SK-N-SH treated with all-trans-retinoic acid at 6 μM for 48 hours (cell line): ENCODE results near the gene GDA.

ENCODE experiments used
- ATAC-seq: fragments of 200-7000 bp; cut with Tn5 transposase; 3 replicates; pipeline ENCODE4 v1.9.1; 2020; ENCODE audit warnings: mild to moderate bottlenecking, moderate library complexity
- ARNTL ChIP-seq: fragments of 450-650 bp; formaldehyde crosslinking; IDR thresholded peaks from 2 replicates; pipeline ENCODE4 v1.5.0; 2020; ENCODE audit warnings: low read depth, mild to moderate bottlenecking, moderate library complexity, borderline replicate concordance
- BACH2 ChIP-seq: fragments of 250-450 bp; sonication (Bioruptor Pico); IDR thresholded peaks from 2 replicates; pipeline ENCODE4 v1.9.0; 2021; ENCODE audit warnings: mild to moderate bottlenecking, borderline replicate concordance
- CSDC2 ChIP-seq: fragments of 250-450 bp; sonication (Bioruptor Pico); IDR thresholded peaks from 2 replicates; pipeline ENCODE4 v1.5.0; 2020; ENCODE audit warnings: mild to moderate bottlenecking, moderate library complexity
- ESRRG ChIP-seq: fragments of 250-450 bp; sonication (Bioruptor Pico); IDR thresholded peaks from 2 replicates; pipeline ENCODE4 v1.6.1; 2021; ENCODE audit warnings: mild to moderate bottlenecking
- GLIS3 ChIP-seq: fragments of 250-450 bp; sonication (Bioruptor Pico); IDR thresholded peaks from 2 replicates; pipeline ENCODE4 v1.5.0; 2020; ENCODE audit warnings: mild to moderate bottlenecking, moderate library complexity
- ISL1 ChIP-seq: fragments of 250-450 bp; sonication (Bioruptor Pico); IDR thresholded peaks from 2 replicates; pipeline ENCODE4 v2.1.2; 2022; ENCODE audit warnings: mild to moderate bottlenecking, moderate library complexity
- OSR1 ChIP-seq: fragments of 250-450 bp; sonication (Bioruptor Pico); IDR thresholded peaks from 2 replicates; pipeline ENCODE4 v1.8.0; 2022; ENCODE audit warnings: moderate library complexity, mild to moderate bottlenecking, inconsistent platforms
- POU6F1 ChIP-seq: fragments of 250-450 bp; sonication (Bioruptor Pico); IDR thresholded peaks from 2 replicates; pipeline ENCODE4 v1.8.0; 2021; ENCODE audit warnings: low read depth, mild to moderate bottlenecking, moderate library complexity, borderline replicate concordance
- PPARA ChIP-seq: fragments of 250-450 bp; sonication (Bioruptor Pico); IDR thresholded peaks from 2 replicates; pipeline ENCODE4 v1.5.0; 2020; ENCODE audit warnings: mild to moderate bottlenecking, borderline replicate concordance
- RARB ChIP-seq: fragments of 250-450 bp; sonication (Bioruptor Pico); IDR thresholded peaks from 2 replicates; pipeline ENCODE4 v1.8.0; 2021; ENCODE audit warnings: mild to moderate bottlenecking, moderate library complexity
- SNAI2 ChIP-seq: fragments of 250-450 bp; sonication (Bioruptor Pico); IDR thresholded peaks from 2 replicates; pipeline ENCODE4 v1.5.0; 2020; ENCODE audit warnings: mild to moderate bottlenecking, moderate library complexity
- TCF4 ChIP-seq: fragments of 250-450 bp; sonication (Bioruptor Pico); IDR thresholded peaks from 2 replicates; pipeline ENCODE4 v1.8.0; 2021; ENCODE audit warnings: mild to moderate bottlenecking, moderate library complexity, borderline replicate concordance
- TOX ChIP-seq: fragments of 250-450 bp; sonication (Bioruptor Pico); IDR thresholded peaks from 2 replicates; pipeline ENCODE4 v1.8.0; 2021; ENCODE audit warnings: mild to moderate bottlenecking, moderate library complexity, borderline replicate concordance
- ZC3H10 ChIP-seq: fragments of 250-450 bp; sonication (Bioruptor Pico); IDR thresholded peaks from 2 replicates; pipeline ENCODE4 v1.5.1; 2021; ENCODE audit warnings: mild to moderate bottlenecking, moderate library complexity
- ZFP3 ChIP-seq: fragments of 250-450 bp; sonication (Bioruptor Pico); IDR thresholded peaks from 2 replicates; pipeline ENCODE4 v1.5.0; 2020; ENCODE audit warnings: mild to moderate bottlenecking, moderate library complexity
- ZFP30 ChIP-seq: fragments of 450-650 bp; formaldehyde crosslinking; IDR thresholded peaks from 2 replicates; pipeline ENCODE4 v1.5.0; 2022; ENCODE audit warnings: mild to moderate bottlenecking, moderate library complexity
- ZNF565 ChIP-seq: fragments of 450-650 bp; formaldehyde crosslinking; conservative IDR thresholded peaks from 2 replicates; pipeline ENCODE4 v1.5.0; 2020; ENCODE audit warnings: low read depth, mild to moderate bottlenecking, moderate library complexity
- ZNF70 ChIP-seq: fragments of 450-650 bp; formaldehyde crosslinking; IDR thresholded peaks from 2 replicates; pipeline ENCODE4 v1.5.0; 2020; ENCODE audit warnings: mild to moderate bottlenecking, moderate library complexity
- ZNF8 ChIP-seq: fragments of 450-650 bp; formaldehyde crosslinking; IDR thresholded peaks from 2 replicates; pipeline ENCODE4 v1.5.0; 2020; ENCODE audit warnings: mild to moderate bottlenecking, moderate library complexity
- TF ChIP-seq, protein P1 (sequence below): fragments of 250-450 bp; sonication (Bioruptor Pico); IDR thresholded peaks from 2 replicates; pipeline ENCODE4 v1.5.0; 2020; ENCODE audit warnings: mild to moderate bottlenecking, moderate library complexity
- TF ChIP-seq, protein P2 (sequence below): fragments of 250-450 bp; sonication (Bioruptor Pico); IDR thresholded peaks from 2 replicates; pipeline ENCODE4 v1.8.0; 2020; ENCODE audit warnings: mild to moderate bottlenecking, moderate library complexity, borderline replicate concordance
- TF ChIP-seq, protein P3 (sequence below): fragments of 250-450 bp; sonication (Bioruptor Pico); IDR thresholded peaks from 2 replicates; pipeline ENCODE4 v1.5.1; 2021; ENCODE audit warnings: mild to moderate bottlenecking, moderate library complexity

GDA gene

DNA sequence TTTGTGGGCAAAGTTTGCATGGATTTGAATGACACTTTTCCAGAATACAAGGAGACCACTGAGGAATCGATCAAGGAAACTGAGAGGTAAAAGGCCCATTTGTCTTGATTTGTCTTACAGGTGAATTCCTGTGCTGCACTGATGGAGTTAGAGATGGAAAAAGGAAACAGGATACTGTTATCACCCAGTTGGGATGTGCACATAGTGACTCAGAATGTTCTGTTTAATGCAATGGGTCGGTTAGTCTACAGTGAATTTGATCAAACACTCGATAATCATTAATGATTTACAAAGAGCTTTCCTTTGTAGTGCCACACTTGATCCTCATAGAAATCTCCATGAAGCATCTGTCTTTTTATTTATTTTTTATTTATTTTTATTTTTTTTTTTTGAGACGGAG, 64.7 kb downstream of the GDA start:
- no peak for ATAC-seq
- no peak for TF ChIP-seq POU6F1 (CRISPR knock-in tag)
- no peak for TF ChIP-seq ZNF70 (CRISPR knock-in tag)

- no peak for ATAC-seq
- no peak for TF ChIP-seq SNAI2 (CRISPR knock-in tag)
- no peak for TF ChIP-seq ZFP3 (CRISPR knock-in tag)
- TF ChIP-seq ISL1 (CRISPR knock-in tag): no peak
- TF ChIP-seq PPARA: no peak
- no peak for TF ChIP-seq BACH2 (CRISPR knock-in tag)
- no peak for TF ChIP-seq ARNTL (CRISPR knock-in tag)
- no peak for TF ChIP-seq GLIS3 (CRISPR knock-in tag)
- TF ChIP-seq OSR1 (CRISPR knock-in tag): no peak
Measured at GRCh38 chr9:72217306-72217842, 68.1 kb downstream of the GDA start.

DNA sequence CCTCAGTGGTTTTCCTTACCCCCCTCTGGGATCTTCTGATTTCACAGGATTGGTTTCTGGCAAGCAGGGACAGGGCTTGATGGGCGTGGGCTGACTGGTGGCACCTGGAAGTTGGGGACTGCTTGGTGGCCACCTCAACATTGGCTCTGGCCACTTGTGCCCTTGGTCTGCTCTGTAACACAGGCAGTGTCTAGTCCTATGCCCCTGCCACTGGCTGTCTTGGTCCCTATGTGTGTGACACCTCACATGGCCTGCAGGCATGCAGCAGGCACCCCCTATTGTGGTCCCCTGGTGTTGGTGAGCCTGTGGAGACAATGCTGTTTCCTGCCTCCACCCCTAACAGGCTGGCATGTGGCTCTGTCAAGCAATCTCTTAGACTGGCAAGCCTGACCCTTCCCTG, 71.3 kb downstream of the GDA start:
- no peak for TF ChIP-seq GLIS3 (CRISPR knock-in tag)
- TF ChIP-seq ZNF70 (CRISPR knock-in tag): no peak
- no peak for TF ChIP-seq ZNF565 (CRISPR knock-in tag)
- TF ChIP-seq ZC3H10 (CRISPR knock-in tag): no peak
- no peak for TF ChIP-seq ARNTL (CRISPR knock-in tag)
- TF ChIP-seq, protein P1, sequence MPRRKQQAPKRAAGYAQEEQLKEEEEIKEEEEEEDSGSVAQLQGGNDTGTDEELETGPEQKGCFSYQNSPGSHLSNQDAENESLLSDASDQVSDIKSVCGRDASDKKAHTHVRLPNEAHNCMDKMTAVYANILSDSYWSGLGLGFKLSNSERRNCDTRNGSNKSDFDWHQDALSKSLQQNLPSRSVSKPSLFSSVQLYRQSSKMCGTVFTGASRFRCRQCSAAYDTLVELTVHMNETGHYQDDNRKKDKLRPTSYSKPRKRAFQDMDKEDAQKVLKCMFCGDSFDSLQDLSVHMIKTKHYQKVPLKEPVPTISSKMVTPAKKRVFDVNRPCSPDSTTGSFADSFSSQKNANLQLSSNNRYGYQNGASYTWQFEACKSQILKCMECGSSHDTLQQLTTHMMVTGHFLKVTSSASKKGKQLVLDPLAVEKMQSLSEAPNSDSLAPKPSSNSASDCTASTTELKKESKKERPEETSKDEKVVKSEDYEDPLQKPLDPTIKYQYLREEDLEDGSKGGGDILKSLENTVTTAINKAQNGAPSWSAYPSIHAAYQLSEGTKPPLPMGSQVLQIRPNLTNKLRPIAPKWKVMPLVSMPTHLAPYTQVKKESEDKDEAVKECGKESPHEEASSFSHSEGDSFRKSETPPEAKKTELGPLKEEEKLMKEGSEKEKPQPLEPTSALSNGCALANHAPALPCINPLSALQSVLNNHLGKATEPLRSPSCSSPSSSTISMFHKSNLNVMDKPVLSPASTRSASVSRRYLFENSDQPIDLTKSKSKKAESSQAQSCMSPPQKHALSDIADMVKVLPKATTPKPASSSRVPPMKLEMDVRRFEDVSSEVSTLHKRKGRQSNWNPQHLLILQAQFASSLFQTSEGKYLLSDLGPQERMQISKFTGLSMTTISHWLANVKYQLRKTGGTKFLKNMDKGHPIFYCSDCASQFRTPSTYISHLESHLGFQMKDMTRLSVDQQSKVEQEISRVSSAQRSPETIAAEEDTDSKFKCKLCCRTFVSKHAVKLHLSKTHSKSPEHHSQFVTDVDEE (CRISPR knock-in tag): no peak
- TF ChIP-seq ZFP30 (CRISPR knock-in tag): no peak
- no peak for TF ChIP-seq SNAI2 (CRISPR knock-in tag)
- TF ChIP-seq BACH2 (CRISPR knock-in tag): no peak
- no peak for TF ChIP-seq TOX (CRISPR knock-in tag)
- no peak for TF ChIP-seq ZNF8 (CRISPR knock-in tag)
- no peak for TF ChIP-seq ESRRG (CRISPR knock-in tag)
- no peak for TF ChIP-seq RARB
- no peak for TF ChIP-seq ISL1 (CRISPR knock-in tag)
- no peak for TF ChIP-seq PPARA
- TF ChIP-seq ZFP3 (CRISPR knock-in tag): no peak
- no peak for TF ChIP-seq OSR1 (CRISPR knock-in tag)
- TF ChIP-seq POU6F1 (CRISPR knock-in tag): no peak
- TF ChIP-seq, all 23 proteins: peak for 0
- ATAC-seq: no peak

GRCh38 chr9:72226146-72226812, 77.0 kb downstream of the GDA start:
- ATAC-seq: no peak
- TF ChIP-seq, protein P2, sequence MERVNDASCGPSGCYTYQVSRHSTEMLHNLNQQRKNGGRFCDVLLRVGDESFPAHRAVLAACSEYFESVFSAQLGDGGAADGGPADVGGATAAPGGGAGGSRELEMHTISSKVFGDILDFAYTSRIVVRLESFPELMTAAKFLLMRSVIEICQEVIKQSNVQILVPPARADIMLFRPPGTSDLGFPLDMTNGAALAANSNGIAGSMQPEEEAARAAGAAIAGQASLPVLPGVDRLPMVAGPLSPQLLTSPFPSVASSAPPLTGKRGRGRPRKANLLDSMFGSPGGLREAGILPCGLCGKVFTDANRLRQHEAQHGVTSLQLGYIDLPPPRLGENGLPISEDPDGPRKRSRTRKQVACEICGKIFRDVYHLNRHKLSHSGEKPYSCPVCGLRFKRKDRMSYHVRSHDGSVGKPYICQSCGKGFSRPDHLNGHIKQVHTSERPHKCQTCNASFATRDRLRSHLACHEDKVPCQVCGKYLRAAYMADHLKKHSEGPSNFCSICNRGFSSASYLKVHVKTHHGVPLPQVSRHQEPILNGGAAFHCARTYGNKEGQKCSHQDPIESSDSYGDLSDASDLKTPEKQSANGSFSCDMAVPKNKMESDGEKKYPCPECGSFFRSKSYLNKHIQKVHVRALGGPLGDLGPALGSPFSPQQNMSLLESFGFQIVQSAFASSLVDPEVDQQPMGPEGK (CRISPR knock-in tag): no peak
- TF ChIP-seq SNAI2 (CRISPR knock-in tag) (no peak), TCF4 (no peak), ZNF70 (CRISPR knock-in tag) (no peak), TOX (CRISPR knock-in tag) (no peak), ZFP30 (CRISPR knock-in tag) (no peak), PPARA (no peak), GLIS3 (CRISPR knock-in tag) (no peak), ZC3H10 (CRISPR knock-in tag) (no peak), ISL1 (CRISPR knock-in tag) (no peak), OSR1 (CRISPR knock-in tag) (no peak), CSDC2 (CRISPR knock-in tag) (no peak), ESRRG (CRISPR knock-in tag) (no peak)
- TF ChIP-seq, protein P1 (CRISPR knock-in tag): no peak
- TF ChIP-seq, protein P3, sequence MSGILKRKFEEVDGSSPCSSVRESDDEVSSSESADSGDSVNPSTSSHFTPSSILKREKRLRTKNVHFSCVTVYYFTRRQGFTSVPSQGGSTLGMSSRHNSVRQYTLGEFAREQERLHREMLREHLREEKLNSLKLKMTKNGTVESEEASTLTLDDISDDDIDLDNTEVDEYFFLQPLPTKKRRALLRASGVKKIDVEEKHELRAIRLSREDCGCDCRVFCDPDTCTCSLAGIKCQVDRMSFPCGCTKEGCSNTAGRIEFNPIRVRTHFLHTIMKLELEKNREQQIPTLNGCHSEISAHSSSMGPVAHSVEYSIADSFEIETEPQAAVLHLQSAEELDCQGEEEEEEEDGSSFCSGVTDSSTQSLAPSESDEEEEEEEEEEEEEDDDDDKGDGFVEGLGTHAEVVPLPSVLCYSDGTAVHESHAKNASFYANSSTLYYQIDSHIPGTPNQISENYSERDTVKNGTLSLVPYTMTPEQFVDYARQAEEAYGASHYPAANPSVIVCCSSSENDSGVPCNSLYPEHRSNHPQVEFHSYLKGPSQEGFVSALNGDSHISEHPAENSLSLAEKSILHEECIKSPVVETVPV (CRISPR knock-in tag): no peak
